HG03039 (cell line): ENCODE measurements around the gene SIGLEC12.
"Not testable (repeated sequence)": the region's sequence is repeated elsewhere in the genome, so short reads cannot be mapped to it uniquely, and the experiment has no call there.

Experiments used
- ATAC-seq: cut with Tn5 transposase; IDR thresholded peaks from one replicate; pipeline ENCODE4 v1.9.1; 2021; ENCODE audit warnings: mild to moderate bottlenecking, moderate library complexity; ENCODE audit not compliant: unreplicated experiment

The SIGLEC12 gene

DNA sequence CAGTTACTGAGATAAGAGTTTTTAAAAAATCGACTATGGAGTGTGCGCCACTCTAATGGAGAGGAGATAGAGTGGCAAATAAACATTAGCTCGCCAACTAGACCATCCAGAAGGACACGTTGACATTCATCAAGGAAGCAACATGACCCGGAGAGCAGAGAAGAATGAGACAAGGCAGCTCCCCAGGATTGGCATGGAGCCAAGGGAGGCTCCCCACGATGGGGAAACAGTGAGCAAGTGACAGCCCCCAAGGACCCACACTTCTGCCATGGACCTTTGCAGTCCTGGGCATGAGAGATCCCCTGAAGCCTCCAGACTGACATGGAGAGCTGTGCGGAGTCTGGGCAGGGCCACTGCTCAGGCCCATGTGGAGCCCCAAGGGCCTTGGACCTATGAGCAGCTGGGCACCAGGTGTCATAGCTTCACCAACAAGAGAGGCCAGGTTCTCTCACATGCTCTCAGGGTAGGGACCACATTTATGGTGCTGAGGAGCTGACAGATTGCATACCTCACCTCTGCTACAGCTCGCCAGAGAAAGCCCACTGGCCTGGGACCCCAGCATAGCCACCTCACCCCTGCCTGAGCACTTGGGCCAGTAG lies 23.2 kb upstream of the SIGLEC12 start:
- no peak for ATAC-seq

DNA sequence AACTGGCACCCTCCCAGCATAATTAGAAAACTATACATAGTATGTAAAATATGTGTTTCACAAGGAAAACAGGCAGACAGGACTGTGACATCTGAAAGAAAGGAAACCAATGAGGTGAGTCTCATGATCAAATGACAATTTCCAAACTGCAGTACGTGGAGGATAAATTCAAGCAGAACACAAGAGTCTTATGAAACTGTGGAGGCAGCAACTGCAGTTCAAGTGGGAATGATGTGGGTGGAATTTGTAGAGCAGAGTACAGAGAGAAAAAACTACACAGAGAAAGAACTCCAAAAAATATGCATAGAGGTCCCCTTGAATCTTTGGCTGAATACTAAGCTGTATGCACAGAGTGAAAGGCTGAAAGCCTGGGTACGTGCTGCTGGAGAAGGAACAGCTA lies 20.2 kb upstream of the SIGLEC12 start:
- ATAC-seq: no peak

DNA sequence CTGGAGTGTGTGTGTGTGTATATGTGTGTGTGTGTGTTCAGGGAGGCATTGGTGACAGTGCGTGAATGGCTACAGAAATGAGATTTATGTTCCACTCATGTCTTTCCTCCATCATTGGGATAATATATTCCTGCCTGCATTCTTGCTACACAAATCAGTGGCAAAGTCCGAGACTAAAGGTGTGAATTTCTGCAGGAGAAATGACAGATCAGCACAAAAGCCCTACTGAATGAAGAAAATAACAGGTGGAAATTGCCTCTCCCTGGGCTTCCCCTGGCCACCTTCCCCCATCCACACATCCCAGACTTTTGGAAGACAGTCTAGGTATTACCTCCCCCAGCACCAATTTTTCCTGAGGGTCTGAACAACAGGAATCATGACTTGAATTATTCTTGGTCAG lies 19.8 kb upstream of the SIGLEC12 start:
- ATAC-seq: no peak

DNA sequence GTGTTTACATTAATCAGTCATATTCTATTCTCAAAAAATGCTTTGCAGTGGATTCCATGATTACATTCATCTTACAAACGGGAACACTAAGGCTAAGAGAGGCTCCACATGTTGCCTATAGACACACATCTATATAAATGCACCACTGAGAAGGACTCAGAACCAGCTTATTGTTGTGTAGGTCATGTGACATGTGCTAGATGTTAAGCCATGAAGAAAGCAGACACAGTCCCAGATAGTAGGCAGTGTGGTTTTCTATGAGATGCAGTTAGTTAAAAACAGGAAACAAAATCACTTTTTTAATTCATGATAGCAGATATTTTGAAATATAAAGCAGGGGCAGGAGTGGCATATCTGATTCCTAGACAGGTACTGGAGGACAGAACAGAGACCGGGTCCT lies 19.1 kb upstream of the SIGLEC12 start:
- no peak for ATAC-seq

GRCh38 chr19:51514866-51515481 lies 13.4 kb upstream of the SIGLEC12 start:
- ATAC-seq: no peak

GRCh38 chr19:51513968-51514367 lies 12.4 kb upstream of the SIGLEC12 start:
- ATAC-seq: no peak

- no peak for ATAC-seq
These were observed 9.8 kb upstream of the SIGLEC12 start for GRCh38 chr19:51511353-51511752.

- ATAC-seq: no peak
These were observed 8.4 kb upstream of the SIGLEC12 start for GRCh38 chr19:51509823-51510660.

GRCh38 chr19:51508059-51508733 lies 6.6 kb upstream of the SIGLEC12 start:
- ATAC-seq: no peak

GRCh38 chr19:51507640-51508058 lies 6.0 kb upstream of the SIGLEC12 start:
- ATAC-seq: no peak

DNA sequence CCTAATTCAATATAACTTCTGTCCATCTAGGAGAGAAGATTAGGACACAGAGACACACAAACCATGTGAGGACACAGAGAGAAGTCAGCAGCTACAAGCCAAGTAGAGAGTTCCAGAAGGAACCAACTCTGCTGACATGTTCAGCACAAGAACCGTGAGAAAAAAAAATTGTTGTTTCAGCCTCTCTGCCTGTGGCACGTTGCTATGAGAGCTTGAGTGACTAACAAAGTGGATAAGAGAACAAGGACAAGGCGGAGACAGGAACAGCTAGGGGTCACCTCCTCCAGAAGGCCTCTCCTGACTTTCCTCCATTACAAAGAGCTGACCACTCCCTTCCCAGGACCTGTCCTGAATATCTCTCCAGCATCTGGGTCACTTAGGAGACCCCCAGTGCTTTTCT lies 5.6 kb upstream of the SIGLEC12 start:
- ATAC-seq: no peak

- ATAC-seq: no peak
These were observed 4.3 kb upstream of the SIGLEC12 start for GRCh38 chr19:51505904-51506303.

DNA sequence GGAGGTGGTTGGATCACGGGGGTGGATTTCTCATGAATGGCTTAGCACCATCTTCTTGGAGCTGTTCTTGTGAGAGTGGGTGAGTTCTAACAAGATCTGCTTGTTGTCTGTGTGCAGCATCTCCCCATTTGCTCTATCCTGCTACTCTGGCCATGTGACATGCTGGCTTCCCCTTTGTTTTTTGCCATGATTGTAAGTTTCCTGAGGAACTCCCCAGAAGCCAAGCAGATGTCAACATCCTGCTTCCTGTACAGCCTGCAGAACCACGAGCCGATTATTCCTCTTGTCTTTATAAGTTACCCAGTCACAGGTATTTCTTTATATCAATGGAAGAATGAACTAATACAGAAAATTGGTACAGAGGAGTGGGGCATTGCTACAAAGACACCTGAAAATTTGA lies 2.3 kb upstream of the SIGLEC12 start:
- ATAC-seq: no peak

DNA sequence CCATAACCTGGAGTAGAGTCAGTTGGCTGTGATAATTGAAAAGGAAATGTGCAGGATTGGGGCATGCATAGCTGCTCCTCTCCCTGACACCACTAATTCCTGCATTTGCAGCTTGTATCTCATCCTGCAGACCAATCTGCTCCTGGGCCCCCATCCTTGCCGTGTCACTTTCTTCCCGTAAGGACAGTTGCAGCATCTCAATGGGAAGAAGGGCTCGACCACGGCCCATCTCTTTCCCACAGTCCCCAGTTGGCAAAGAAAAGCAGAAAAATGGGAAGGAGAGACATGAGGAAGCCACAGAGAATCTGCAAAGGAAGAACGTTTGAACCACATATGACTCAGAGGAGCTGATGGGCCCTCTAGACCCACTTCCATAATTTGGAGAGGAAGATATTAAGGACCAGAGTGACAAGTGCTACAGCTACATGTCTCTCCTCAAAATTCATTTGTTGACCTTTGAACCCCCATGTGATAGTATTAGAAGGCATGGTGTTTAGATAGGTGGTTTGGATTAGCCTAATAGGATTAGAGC lies 1.8 kb upstream of the SIGLEC12 start:
- ATAC-seq: no peak

DNA sequence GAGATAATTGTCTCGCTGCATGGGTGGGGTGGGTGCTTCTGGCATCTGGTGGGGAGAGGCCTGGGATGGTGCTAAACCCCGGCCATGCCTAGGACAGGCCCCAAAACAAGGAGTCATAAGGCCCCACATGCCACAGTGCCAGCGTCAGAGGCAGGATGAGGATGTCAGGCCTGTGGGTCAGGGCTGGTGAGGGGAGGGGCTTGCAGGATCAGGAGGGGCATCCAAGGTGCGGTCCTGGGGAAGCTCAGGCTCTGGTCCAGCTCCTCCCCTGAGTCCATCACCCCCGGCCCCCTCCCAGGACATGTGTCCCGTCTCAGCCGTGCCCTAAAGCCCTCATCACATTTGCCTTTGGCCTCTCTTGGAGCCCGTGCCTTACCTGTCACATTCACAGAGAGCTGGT lies 669 bp downstream of the SIGLEC12 start:
- not testable (repeated sequence) for ATAC-seq

DNA sequence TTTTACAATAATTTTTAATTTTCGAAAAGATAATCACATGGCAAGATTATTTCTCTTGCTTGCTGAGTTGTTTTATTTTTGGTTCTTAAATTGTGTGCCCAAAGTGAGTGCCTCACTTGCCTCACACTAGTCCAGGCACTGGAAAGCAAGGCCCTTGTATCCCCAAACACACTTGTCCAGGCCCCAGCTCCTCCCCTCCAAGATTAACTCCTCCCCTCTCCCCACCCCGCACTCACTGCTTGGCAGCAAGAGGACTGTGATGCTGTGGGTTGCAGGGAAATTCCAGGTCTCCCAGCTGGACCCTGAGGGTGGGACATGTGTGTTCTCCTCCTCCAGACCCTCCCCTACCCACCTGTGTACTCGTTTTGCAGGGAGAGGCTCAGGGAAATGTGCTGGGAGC lies 3.9 kb downstream of the SIGLEC12 start:
- ATAC-seq: no peak

GRCh38 chr19:51493776-51494175 lies 7.8 kb downstream of the SIGLEC12 start:
- no peak for ATAC-seq

GRCh38 chr19:51491586-51491985 lies 10.0 kb downstream of the SIGLEC12 start:
- ATAC-seq: no peak

GRCh38 chr19:51490676-51491075 lies 10.9 kb downstream of the SIGLEC12 start:
- ATAC-seq: no peak

DNA sequence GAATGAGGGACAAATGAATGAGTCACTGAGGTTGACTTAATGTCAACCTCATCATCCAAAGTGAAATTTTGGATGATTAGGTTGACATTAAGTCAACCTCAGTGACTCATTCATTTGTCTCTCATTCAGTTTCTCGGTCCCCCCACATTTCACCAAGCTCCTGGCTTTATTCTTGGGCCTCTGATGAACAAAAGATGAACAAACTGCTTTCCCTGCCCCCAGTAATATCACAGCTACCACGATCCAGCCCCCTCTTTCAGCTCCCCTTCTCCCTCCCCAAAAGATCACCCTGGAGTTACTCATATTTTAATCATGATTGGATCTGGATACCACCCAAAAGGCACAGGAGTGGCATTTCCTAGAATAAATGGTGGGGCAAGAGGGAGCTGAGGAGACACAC lies 12.5 kb downstream of the SIGLEC12 start:
- ATAC-seq: no peak

- no peak for ATAC-seq
These were observed 13.1 kb downstream of the SIGLEC12 start for GRCh38 chr19:51488491-51488890.
